MG63 (cell line): ENCODE measurements around the gene PLXND1. TPM values are rescaled to one million over a fixed set of nuclear protein-coding genes. Genes with fewer than 3 reads are reported as not detected.

Source experiments
- DNase-seq: peaks from one replicate; pipeline ENCODE4 v3.0.0-alpha.2; 2020
- H3K27me3 ChIP-seq: fragments of 250-450 bp; sonication (Bioruptor Pico); 2 replicates; pipeline ENCODE4 v1.5.1; 2020; ENCODE audit warnings: mild to moderate bottlenecking, moderate library complexity
- H3K36me3 ChIP-seq: fragments of 250-450 bp; sonication (Bioruptor Pico); 2 replicates; pipeline ENCODE4 v1.5.1; 2020; ENCODE audit warnings: mild to moderate bottlenecking, moderate library complexity
- H3K4me3 ChIP-seq: fragments of 250-450 bp; sonication (Bioruptor Pico); 2 replicates; pipeline ENCODE4 v1.5.1; 2020; ENCODE audit warnings: mild to moderate bottlenecking, moderate library complexity
- H3K9me3 ChIP-seq: fragments of 250-450 bp; sonication (Bioruptor Pico); 2 replicates; pipeline ENCODE4 v1.5.1; 2020; ENCODE audit warnings: mild to moderate bottlenecking, moderate library complexity
- total RNA-seq: library from RNA; depleted of rRNA; stranded (reverse); fragments of >200 nt; shearing (Covaris generic); gene quantifications from 2 replicates; pipeline ENCODE4 v1.2.3, GENCODE V29; 2014; ENCODE audit warnings: low replicate concordance

Gene PLXND1
- total RNA-seq, 1 experiment from 2014 or later = 21.9 TPM

- Histone ChIP-seq H3K36me3 (no peaks in the 10 kb centered on the region), H3K4me3 (no peak overlapping the region), H3K9me3 (no peaks in the 10 kb centered on the region), H3K27me3 (no peaks in the 10 kb centered on the region)
- no peak for DNase-seq
Measured at GRCh38 chr3:129610276-129610675, 3.8 kb upstream of the PLXND1 start.

GRCh38 chr3:129609591-129610182, 3.2 kb upstream of the PLXND1 start:
- H3K9me3 ChIP-seq = no peaks in the 10 kb centered on the region
- DNase-seq = no peak
- H3K27me3 ChIP-seq = no peaks in the 10 kb centered on the region
- no peaks in the 10 kb centered on the region for H3K36me3 ChIP-seq
- no peak overlapping the region for H3K4me3 ChIP-seq

GRCh38 chr3:129608936-129609590, 2.6 kb upstream of the PLXND1 start:
- no peaks in the 10 kb centered on the region for H3K36me3 ChIP-seq
- no peaks in the 10 kb centered on the region for H3K9me3 ChIP-seq
- H3K27me3 ChIP-seq = no peaks in the 10 kb centered on the region
- no peak overlapping the region for H3K4me3 ChIP-seq
- no peak for DNase-seq

GRCh38 chr3:129608087-129608935, 1.8 kb upstream of the PLXND1 start:
- H3K36me3 ChIP-seq = no peaks in the 10 kb centered on the region
- no peaks in the 10 kb centered on the region for H3K9me3 ChIP-seq
- no peaks in the 10 kb centered on the region for H3K27me3 ChIP-seq
- no peak overlapping the region for H3K4me3 ChIP-seq
- peak; percentile 44 for DNase-seq

GRCh38 chr3:129607391-129608068, 1.1 kb upstream of the PLXND1 start:
- no peak for DNase-seq
- Histone ChIP-seq H3K4me3 (peak overlapping the region; percentile 44), H3K9me3 (no peaks in the 10 kb centered on the region), H3K27me3 (no peaks in the 10 kb centered on the region), H3K36me3 (no peaks in the 10 kb centered on the region)

- no peaks in the 10 kb centered on the region for H3K36me3 ChIP-seq
- H3K27me3 ChIP-seq = no peaks in the 10 kb centered on the region
- DNase-seq = peak; percentile 73
Measured at GRCh38 chr3:129605922-129606635, 397 bp downstream of the PLXND1 start.

GRCh38 chr3:129605203-129605921, 1.1 kb downstream of the PLXND1 start:
- DNase-seq = peak; percentile 62

More at GRCh38 chr3:129605922-129606635, 397 bp downstream of the PLXND1 start:
- Histone ChIP-seq H3K4me3 (peak overlapping the region; percentile 61), H3K9me3 (no peaks in the 10 kb centered on the region)

DNA sequence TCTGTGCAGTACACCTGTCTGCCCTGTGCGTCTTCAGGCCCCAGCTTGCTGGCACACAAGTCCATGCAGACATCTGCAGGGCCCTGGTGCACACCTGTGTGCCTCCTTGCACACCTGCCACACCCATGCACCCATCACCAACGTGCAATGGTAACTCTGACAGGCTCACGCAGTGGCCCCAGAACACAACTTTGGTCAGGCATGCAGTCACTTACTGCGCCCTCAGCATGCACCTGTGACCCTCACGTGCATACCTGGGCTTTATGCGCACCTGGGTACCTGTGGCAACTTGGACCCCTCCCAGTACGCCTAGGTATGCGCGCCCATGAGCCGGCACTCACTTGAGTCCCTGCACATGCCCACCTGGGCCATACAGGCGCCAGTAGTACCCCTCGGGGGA, 1.7 kb downstream of the PLXND1 start:
- DNase-seq = no peak
- Histone ChIP-seq H3K36me3 (no peaks in the 10 kb centered on the region), H3K27me3 (no peaks in the 10 kb centered on the region), H3K9me3 (no peaks in the 10 kb centered on the region), H3K4me3 (peak overlapping the region; percentile 61)

More at GRCh38 chr3:129605203-129605921, 1.1 kb downstream of the PLXND1 start:
- Histone ChIP-seq H3K27me3 (no peaks in the 10 kb centered on the region), H3K4me3 (peak overlapping the region; percentile 61), H3K9me3 (no peaks in the 10 kb centered on the region), H3K36me3 (no peaks in the 10 kb centered on the region)

- Histone ChIP-seq H3K4me3 (peak overlapping the region; percentile 61), H3K9me3 (no peaks in the 10 kb centered on the region), H3K27me3 (no peaks in the 10 kb centered on the region), H3K36me3 (no peaks in the 10 kb centered on the region)
- DNase-seq = no peak
Measured at GRCh38 chr3:129603991-129604749, 2.3 kb downstream of the PLXND1 start.

- Histone ChIP-seq H3K4me3 (no peak overlapping the region), H3K36me3 (no peaks in the 10 kb centered on the region), H3K9me3 (no peaks in the 10 kb centered on the region), H3K27me3 (no peaks in the 10 kb centered on the region)
- DNase-seq = no peak
Measured at GRCh38 chr3:129603561-129603942, 2.9 kb downstream of the PLXND1 start.

DNA sequence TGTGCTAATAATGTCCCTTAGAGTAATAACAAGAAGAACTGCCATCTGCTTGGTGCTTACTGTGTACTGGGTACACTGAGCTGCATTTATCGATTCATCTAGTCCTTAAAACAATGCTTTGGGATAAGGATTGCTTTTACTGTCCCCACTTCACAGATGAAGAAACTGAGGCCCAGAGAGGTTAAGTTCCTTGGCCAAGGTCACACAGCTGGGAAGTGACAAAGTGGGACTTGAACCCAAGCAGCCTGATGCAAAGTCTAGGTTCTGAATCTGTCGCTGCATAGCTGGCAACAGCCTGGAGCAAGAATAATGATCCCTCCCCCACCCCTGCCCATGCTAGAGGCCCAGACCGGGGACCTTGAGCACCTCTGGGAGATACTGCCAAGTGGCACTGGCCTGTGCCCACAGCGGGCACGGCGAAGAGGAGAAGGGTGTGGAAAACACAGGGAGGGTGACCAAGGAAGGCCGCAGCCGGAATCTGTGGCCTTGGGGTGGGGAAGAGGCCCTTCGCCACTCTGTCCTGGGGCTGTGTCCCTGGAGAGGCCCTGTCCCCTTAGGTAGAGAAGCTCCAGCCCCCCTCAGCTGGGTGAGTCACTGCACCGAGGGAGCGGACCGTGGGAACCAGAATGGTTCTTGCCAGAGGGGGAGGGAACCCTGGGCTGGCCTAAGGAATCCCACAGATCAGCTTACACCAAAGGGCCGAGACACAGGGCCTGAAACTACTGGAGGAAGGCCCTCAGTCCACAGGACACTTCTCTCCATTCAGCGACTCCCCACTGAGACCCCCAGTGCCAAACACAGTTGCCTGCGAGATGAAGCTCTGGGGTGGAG, 3.5 kb downstream of the PLXND1 start:
- DNase-seq = peak; percentile 79

DNA sequence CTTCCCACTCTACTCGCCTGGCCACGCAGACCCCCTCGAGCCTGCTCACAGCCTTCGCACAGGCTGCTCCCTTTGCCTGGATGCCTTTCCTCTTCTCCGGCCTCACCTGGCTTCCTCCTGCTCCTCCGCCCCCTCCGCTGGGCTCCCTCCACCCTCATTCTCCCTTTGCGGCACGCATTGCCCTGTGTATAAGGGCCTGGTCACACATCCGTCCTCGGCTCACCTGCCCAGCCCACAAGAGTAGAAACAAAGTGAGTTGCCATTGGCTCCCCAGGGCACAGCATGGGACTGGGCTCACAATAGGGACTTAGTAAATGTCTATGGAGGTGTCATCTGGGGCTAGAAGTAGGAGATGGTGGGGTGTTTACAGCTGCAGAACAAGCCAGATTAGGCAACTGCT, 4.2 kb downstream of the PLXND1 start:
- Histone ChIP-seq H3K9me3 (no peaks in the 10 kb centered on the region), H3K27me3 (no peaks in the 10 kb centered on the region), H3K4me3 (no peak overlapping the region), H3K36me3 (no peaks in the 10 kb centered on the region)
- DNase-seq = no peak

More for the DNA sequence above, 3.5 kb downstream of the PLXND1 start:
- H3K36me3 ChIP-seq = no peaks in the 10 kb centered on the region
- H3K9me3 ChIP-seq = no peaks in the 10 kb centered on the region
- H3K27me3 ChIP-seq = no peaks in the 10 kb centered on the region
- H3K4me3 ChIP-seq = no peak overlapping the region

GRCh38 chr3:129601713-129602112, 4.8 kb downstream of the PLXND1 start:
- Histone ChIP-seq H3K36me3 (no peaks in the 10 kb centered on the region), H3K4me3 (no peak overlapping the region), H3K9me3 (no peaks in the 10 kb centered on the region), H3K27me3 (no peaks in the 10 kb centered on the region)
- DNase-seq = no peak

GRCh38 chr3:129600348-129600747, 6.1 kb downstream of the PLXND1 start:
- Histone ChIP-seq H3K9me3 (no peaks in the 10 kb centered on the region), H3K27me3 (no peaks in the 10 kb centered on the region), H3K4me3 (no peak overlapping the region), H3K36me3 (peaks cover 3% of the 10 kb centered on the region; the same call in 1 of the 2 replicates)
- DNase-seq = no peak
